SK-N-SH (cell line): Measurements from ENCODE around the gene FAM222B.

Experiments
- EZH2phosphoT487 ChIP-seq: fragments of 200-600 bp; sonication (generic); IDR thresholded peaks from 2 replicates; pipeline ENCODE4 v1.6.1; 2017; ENCODE audit warnings: low read depth, mixed run types, mild to moderate bottlenecking, antibody characterized with exemption, moderate library complexity, borderline replicate concordance
- FOXM1 ChIP-seq: IDR thresholded peaks from 2 replicates; pipeline ENCODE4 v1.4.0; 2012; ENCODE audit warnings: low read depth, mild to moderate bottlenecking
- MEF2A ChIP-seq: IDR thresholded peaks from 2 replicates; pipeline ENCODE4 v1.4.0; 2012; ENCODE audit warnings: low read depth, borderline replicate concordance
- POLR2AphosphoS5 ChIP-seq: IDR thresholded peaks from 2 replicates; pipeline ENCODE4 v1.6.1; 2012; ENCODE audit warnings: low read depth, low read length
- YY1 ChIP-seq: IDR thresholded peaks from 2 replicates; pipeline ENCODE4 v1.4.0; 2012; ENCODE audit warnings: low read depth, mild to moderate bottlenecking
- ZBTB33 ChIP-seq: IDR thresholded peaks from 2 replicates; pipeline ENCODE4 v1.4.0; 2012; ENCODE audit warnings: low read depth, borderline replicate concordance
- TF ChIP-seq, protein P1 (sequence below): fragments of 200-600 bp; sonication (generic); IDR thresholded peaks from 2 replicates; pipeline ENCODE4 v1.6.1; 2017; ENCODE audit warnings: antibody characterized with exemption, mild to moderate bottlenecking, moderate library complexity

DNA sequence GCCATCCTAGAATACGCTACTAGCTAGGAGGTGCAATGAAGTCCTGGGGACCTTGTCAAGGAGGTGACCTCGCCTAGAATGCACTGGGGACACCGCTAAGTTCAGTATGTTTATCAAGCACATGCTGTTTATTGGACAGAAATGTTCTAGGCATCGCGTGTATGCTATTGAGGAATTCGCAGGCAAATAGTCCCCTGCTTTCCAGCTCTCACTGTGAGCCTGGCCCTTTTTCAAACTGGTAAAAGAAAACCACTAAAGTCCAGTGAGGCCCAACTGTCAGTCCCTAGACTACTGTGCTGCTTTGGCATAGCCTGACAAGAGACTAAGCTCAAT lies 1.2 kb upstream of the FAM222B start:
- no peak for TF ChIP-seq FOXM1
- TF ChIP-seq, protein P1, sequence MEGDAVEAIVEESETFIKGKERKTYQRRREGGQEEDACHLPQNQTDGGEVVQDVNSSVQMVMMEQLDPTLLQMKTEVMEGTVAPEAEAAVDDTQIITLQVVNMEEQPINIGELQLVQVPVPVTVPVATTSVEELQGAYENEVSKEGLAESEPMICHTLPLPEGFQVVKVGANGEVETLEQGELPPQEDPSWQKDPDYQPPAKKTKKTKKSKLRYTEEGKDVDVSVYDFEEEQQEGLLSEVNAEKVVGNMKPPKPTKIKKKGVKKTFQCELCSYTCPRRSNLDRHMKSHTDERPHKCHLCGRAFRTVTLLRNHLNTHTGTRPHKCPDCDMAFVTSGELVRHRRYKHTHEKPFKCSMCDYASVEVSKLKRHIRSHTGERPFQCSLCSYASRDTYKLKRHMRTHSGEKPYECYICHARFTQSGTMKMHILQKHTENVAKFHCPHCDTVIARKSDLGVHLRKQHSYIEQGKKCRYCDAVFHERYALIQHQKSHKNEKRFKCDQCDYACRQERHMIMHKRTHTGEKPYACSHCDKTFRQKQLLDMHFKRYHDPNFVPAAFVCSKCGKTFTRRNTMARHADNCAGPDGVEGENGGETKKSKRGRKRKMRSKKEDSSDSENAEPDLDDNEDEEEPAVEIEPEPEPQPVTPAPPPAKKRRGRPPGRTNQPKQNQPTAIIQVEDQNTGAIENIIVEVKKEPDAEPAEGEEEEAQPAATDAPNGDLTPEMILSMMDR = no peak
- TF ChIP-seq ZBTB33 = no peak
- TF ChIP-seq YY1 = no peak
- no peak for TF ChIP-seq POLR2AphosphoS5
- no peak for TF ChIP-seq EZH2phosphoT487
- TF ChIP-seq MEF2A = no peak
